GM19023 (cell line): ENCODE data around the gene EEF2K.
"Not testable (repeated sequence)": the region's sequence is repeated elsewhere in the genome, so short reads cannot be mapped to it uniquely, and the experiment has no call there.

Source experiments
- ATAC-seq: cut with Tn5 transposase; IDR thresholded peaks from one replicate; pipeline ENCODE4 v1.9.1; 2021; ENCODE audit warnings: mild to moderate bottlenecking, moderate library complexity; ENCODE audit not compliant: unreplicated experiment

The EEF2K gene

GRCh38 chr16:22206013-22206841 is at the start of gene EEF2K:
Gene EEF2K, plus strand, starts transcription at chr16:22206278. Its CDS starts 19,452 bp downstream, at chr16:22225730.
- ATAC-seq: peak; percentile 76

- ATAC-seq: no peak
Observed at GRCh38 chr16:22161401-22161800, 44.7 kb upstream of the EEF2K start.

DNA sequence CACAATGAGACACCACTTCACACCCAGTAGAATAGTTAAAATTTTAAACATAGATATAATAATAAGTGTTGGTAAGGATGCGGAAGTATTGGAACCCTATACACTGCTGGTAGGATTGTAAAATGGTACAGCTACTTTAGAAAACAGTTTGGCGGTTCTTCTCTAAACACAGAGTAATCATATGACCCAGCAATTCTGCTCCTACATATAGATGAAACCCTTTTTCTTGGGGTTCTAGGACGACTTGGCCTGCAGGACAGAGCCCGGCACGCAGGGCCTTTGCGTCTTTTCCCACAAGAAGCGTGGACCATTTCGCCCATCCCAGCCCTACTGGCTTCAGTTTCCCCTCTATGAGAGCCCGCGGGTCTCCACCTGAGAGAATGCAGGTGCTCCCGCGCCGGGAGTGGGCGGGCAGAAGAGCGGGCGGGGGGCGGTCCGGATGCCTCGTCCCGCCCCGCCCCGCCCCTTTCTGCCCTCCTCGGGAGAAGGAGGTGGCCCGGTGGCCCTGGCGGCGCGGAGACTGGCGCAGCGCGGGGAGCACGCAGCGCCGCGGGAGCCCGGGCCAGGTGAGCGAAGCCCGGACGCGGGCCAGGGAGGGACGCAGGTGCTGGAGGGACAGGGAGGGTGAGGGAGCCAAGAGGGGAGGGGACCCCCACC is 44.0 kb upstream of the EEF2K start, which contains the start of gene SDR42E2:
Gene SDR42E2 (plus strand): TSS at position 508 of the 657 bp plus-strand sequence. CDS start 3,077 bp downstream, outside the sequence.
- no peak for ATAC-seq

GRCh38 chr16:22162656-22163009 is 43.4 kb upstream of the EEF2K start:
- ATAC-seq: no peak

DNA sequence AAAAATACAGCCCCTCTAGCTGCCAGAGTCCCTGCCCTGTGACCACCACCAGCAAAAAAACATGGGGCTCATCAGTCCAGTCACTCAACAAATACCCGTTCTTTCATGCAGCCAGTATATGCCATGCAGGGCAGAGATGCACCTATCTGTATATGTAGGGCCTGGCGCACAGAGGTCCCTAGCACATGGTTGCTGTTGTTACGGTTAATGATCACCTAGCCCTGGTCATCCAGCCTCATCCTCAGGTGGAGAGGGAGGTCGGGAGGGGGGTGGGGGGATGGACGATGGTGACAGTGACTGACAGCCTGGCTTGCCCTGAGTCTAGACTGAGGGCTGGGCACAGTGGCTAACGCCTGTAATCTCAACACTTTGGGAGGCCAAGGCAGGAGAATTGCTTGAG is 42.3 kb upstream of the EEF2K start:
- ATAC-seq: no peak

DNA sequence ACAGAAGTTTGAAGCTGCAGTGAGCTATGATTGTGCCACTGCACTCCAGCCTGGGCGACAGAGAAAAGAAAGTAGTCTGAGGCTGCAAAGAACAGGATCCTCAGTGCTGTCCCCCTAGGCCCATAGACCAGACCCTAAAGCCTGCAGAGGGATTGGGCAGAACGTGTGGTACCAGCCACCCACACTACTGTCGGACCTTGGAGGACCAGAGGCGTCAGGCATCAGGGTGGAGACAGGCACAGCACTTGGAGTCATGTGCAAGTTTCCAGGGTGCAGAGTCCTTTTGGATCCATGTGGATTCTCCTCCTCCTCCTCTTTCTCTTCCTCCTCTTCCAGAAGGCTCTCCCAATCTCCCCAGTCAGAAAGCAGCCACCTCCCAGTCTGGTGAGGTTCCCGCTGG is 41.6 kb upstream of the EEF2K start:
- no peak for ATAC-seq

DNA sequence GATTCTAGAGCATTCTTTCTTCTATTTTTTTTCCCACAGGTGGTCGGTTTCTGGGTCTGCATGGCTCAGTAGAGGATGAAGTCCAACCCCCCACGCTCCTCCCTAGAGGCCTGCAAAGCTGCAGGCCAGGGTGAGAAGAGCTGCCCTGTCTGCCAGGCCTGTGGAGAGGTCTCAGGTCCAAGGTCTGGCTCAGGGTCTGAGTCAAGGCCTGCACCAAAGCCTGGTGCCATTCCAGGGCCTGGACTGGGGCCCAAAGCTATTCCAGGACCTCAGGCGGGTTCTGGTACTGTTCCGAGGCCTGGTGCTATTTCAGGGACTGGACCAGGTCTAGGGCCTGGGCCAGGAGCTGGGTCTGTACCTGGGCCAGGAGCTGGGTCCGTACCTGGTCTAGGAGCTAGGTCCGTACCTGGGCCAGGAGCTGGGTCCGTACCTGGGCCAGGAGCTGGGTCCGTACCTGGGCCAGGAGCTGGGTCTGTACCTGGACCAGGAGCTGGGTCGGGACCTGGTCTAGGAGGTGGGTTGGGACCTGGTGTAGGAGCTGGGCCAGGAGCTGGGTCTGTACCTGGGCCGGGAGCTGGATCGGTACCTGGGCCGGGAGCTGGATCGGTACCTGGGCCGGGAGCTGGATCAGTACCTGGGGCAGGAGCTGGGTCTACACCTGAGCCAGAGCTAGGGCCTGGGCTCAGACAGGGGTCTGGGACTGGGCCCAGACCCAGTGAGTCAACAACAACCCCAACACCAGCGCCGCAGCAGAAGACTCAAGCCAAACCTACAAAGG is 40.4 kb upstream of the EEF2K start:
- ATAC-seq: no peak

- no peak for ATAC-seq
Observed at GRCh38 chr16:22171953-22172352, 34.1 kb upstream of the EEF2K start.

- not testable (repeated sequence) for ATAC-seq
Observed at GRCh38 chr16:22172642-22173041, 33.4 kb upstream of the EEF2K start.

GRCh38 chr16:22174642-22175041 is 31.4 kb upstream of the EEF2K start:
- ATAC-seq: no peak

- ATAC-seq: no peak
Observed at GRCh38 chr16:22177968-22178930, 27.8 kb upstream of the EEF2K start.

DNA sequence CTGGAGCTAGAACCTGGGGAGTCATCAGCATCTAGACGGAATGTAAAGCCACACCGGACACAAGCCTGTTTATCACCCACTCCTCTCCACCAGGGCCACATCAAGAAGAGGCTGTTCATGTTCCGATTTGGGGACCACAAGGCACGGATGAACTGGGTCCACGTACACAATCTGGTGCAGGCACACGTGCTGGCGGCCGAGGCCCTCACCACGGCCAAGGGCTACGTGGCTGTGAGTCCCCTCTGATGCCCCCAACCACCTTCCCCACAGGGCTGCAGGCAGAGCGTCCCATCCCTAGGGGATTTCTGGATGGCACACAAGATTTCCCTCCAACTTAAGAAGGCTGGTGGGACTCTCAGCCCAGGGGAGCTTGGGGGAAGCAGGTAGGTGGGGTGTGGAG is 24.7 kb upstream of the EEF2K start:
- ATAC-seq: no peak

DNA sequence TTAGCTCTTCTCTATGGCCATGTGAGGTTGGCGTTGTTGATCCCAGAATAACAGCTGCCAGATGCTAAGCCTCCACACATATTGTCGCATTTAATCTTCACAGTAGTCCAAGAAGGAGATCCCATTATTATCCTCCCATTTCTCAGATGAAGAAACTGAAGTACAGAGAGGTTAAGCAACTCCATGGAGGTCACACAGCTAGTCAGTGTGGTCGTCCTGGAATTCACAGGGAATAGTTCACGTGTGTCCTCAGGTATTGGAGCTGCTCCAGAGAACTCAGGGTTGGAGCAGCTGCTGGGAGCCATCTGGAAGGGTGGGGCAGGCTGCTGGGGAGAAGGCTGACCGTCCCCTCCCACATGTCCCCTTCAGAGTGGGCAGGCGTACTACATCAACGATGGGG is 24.2 kb upstream of the EEF2K start:
- no peak for ATAC-seq

DNA sequence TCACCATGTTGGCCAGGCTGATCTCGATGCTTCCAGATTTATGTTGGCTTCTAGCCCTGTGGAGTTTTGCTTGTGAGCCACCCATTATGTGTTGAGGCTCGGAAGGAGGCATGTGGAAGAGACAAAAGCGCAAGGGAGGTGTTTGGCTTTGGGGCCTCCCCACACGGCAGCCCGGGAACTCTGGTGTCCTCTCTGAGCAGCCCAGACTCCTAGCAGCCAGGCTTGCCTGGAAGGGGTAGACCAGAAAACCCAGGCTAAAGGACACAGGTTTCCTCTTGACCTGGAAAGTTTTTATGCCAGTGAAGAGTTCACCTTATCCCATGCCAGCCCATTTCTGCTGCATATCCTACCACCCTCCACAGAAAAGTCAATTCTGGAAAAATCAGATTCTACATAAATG is 22.7 kb upstream of the EEF2K start:
- ATAC-seq: no peak

DNA sequence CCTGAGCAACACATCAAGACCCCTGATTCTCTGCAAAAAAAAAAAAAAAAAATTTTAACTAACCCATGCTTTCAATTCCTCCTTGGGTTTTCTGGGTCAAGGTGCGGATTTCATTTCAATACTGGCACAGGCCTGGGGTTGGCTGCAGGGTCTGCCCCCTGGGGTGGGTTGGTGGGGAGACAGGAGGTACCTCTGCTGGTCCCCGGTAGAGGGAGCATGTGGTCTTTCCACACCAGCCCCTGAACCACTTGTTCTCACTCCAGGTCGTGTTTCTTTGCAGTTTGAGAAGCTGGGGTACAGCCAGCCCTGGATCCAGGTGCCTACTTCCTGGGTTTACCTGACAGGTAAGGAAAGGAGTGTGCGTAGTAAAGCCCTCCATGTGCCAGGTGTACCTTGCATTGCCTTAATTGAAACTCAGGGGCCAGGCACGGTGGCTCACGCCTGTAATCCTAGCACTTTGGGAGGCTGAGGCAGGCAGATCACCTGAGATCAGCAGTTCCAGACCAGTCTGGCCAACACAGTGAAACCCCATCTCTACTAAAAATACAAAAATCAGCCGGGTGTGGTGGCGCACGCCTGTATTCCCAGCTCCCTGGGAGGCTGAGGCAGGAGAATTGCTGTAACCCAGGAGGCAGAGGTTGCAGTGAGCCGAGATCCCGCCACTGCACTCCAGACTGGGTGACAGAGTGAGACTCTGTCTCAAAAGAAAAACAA is 22.0 kb upstream of the EEF2K start:
- ATAC-seq: no peak

- ATAC-seq: no peak
Observed at GRCh38 chr16:22184615-22184968, 21.5 kb upstream of the EEF2K start.

- ATAC-seq: no peak
Observed at GRCh38 chr16:22186517-22186916, 19.6 kb upstream of the EEF2K start.

GRCh38 chr16:22188267-22188594 is 17.8 kb upstream of the EEF2K start:
- no peak for ATAC-seq

- ATAC-seq: no peak
Observed at GRCh38 chr16:22188595-22189442, 17.3 kb upstream of the EEF2K start.
